ENCODE measurements around the gene DNAJC11.
"Not testable (repeated sequence)": the region's sequence is repeated elsewhere in the genome, so short reads cannot be mapped to it uniquely, and the experiment has no call there.

Gene DNAJC11, protein sequence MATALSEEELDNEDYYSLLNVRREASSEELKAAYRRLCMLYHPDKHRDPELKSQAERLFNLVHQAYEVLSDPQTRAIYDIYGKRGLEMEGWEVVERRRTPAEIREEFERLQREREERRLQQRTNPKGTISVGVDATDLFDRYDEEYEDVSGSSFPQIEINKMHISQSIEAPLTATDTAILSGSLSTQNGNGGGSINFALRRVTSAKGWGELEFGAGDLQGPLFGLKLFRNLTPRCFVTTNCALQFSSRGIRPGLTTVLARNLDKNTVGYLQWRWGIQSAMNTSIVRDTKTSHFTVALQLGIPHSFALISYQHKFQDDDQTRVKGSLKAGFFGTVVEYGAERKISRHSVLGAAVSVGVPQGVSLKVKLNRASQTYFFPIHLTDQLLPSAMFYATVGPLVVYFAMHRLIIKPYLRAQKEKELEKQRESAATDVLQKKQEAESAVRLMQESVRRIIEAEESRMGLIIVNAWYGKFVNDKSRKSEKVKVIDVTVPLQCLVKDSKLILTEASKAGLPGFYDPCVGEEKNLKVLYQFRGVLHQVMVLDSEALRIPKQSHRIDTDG
- total RNA-seq, result 34.1 to 57.4 (median 54.6) reads per million in 4 donors

GRCh38 chr1:6701437-6702153 lies at the start of gene DNAJC11:
DNAJC11 (minus strand) TSS chr1:6701816; CDS start chr1:6701800, 16 bp downstream.
- DNase-seq, result peak; percentile 80 to 88 (median 85)

DNA sequence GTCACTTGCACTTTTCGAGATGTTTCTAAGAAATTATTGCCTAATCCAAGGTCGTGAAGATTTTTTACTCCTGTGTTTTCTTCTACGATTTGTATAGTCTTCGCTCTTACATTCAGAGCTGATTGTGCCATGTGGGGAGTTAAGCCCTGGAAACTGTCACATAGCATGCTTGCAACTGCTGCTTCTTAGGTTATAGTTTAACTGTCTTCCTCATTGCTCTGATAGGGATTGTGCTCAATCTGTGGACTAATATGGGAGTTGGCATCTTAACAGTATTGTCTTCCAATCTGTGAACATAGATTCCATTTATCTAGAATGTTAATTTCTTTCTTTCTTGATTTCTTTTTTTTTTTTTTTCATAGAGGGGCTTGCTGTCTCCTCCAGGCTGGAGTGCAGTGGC lies 48.9 kb upstream of the DNAJC11 start:
- DNase-seq, result no peak

DNA sequence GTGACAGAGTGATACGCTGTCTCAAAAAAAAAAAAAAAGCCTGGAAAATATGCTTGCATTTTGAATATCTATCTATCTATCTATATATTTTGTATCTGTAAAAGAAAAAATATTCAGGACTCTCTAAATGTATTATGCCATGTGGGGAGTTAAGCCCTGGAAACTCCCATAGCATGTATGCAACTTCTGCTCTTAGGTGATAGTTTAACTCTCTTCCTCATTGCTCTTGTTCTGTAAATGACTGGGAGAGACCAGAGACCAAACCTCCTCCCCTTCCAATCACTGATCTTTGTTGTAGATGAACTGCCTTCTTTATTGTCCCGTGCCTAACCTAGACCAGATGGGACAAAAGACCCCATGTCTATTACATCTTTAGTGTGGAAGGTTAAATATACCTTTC lies 46.1 kb upstream of the DNAJC11 start:
- no peak for DNase-seq

- peak in 1 of 5 donors; percentile 53 for DNase-seq
Measured at GRCh38 chr1:6745073-6745472, 43.5 kb upstream of the DNAJC11 start.

DNA sequence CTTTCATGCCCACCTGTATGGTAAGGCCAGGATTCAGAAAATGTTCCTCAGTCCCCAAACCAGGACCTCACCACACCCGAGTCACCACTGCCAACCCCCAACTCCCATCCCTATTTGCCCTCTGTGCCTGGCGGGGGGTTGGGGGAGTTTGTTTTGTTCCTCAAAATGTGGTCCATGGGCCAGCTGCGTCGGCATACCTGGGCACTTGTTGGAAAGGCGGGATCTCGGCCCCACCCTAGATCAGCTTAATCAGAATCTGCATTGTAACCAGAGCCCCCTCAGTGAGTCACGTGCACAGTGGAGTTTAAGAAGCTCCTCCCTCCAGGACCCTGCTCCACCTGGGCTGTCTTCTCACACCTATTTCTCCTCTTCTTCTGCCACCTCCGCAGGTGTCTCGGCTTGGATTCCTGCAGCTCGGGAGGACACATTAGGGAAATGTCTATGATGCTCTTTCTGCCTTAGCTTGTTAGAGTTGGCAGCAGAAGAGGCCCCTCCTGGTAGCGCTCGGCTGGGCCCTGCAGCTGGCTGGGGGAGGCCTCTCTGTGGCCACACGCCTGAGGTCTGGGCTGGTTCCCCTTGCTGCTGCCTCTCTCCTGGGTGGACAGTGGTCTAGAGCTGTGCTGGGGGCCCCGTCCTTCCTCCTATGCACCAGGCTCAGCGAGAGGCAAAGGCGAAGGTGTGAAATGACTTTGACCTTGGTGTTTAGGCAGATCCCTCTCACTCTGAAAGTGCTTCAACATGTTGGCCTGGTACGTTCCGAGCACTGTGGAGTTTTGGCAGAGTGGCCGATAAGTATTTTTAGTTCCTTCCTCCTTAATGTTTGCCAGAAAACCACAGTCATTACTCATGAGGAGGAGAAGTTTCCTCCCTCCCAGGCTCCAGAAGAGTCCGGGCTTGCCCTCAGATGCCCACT lies 41.8 kb upstream of the DNAJC11 start:
- peak in 1 of 5 donors; percentile 33 for DNase-seq

DNA sequence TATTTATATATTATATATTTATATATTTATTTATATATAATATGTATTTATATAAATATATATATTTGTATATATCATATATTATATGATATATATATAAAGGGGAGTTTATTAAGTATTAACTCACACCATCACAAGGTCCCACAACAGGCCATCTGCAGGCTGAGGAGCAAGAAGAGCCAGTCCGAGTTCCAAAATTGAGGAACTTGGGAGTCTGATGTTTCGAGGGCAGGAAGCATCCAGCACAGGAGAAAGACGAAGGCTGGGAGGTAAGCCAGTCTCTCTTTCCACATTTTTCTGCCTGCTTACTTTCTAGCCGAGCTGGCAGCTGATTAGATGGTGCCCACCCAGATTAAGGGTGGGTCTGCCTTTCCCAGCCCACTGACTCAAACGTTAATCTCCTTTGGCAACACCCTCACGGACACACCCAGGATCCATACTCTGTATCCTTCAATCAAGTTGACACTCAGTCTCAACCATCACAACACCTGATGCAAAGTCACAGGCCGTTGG lies 41.1 kb upstream of the DNAJC11 start:
- not testable (repeated sequence) for DNase-seq

GRCh38 chr1:6738987-6739676 lies 37.5 kb upstream of the DNAJC11 start:
- no peak for DNase-seq

- DNase-seq, result no peak
Measured at GRCh38 chr1:6732942-6733341, 31.3 kb upstream of the DNAJC11 start.

- DNase-seq, result no peak
Measured at GRCh38 chr1:6731905-6732304, 30.3 kb upstream of the DNAJC11 start.

DNA sequence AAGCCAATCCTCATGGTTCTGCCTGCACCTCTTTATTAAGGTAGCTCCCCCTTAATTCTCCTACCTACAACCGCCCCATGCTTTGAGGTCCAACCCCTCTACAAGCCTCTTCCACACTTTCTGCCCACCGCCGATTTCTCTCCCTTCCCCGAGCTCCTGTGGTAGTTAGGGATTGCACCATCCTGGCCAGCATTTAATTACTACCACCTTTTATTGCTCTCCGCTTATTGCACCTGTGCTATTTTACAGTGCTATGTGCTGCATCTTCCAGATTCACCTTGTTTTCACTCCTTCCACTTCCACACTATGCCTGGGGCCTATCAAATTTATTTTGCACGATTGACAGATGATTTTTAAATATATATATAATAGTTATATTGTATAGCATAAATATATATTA lies 29.3 kb upstream of the DNAJC11 start:
- DNase-seq, result no peak

DNA sequence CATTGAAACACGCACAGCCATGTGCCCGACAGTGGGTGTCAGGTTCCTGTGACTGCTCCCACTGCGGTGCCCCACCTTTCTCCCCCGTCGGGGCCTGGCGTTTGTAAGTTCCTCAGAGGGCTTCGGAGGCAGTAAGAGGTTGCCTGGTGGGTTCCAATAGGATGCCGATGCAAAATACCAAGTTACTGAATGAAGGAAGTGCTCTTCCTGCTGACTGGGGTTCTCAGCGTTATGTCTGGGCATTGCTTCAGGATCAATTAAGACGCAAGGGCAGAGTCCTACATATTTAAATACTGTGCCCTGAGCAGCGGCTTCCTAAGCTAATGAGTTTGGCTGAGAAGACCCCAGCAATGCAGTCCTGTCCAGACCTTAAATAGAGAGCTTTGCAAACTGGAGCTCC lies 28.9 kb upstream of the DNAJC11 start:
- DNase-seq, result no peak

- DNase-seq, result peak in 4 of 5 donors; percentile 14 to 49 (median 37)
Measured at GRCh38 chr1:6727535-6727934, 25.9 kb upstream of the DNAJC11 start.

GRCh38 chr1:6726253-6726652 lies 24.6 kb upstream of the DNAJC11 start:
- no peak for DNase-seq

- DNase-seq, result no peak
Measured at GRCh38 chr1:6724517-6725141, 23.0 kb upstream of the DNAJC11 start.

DNA sequence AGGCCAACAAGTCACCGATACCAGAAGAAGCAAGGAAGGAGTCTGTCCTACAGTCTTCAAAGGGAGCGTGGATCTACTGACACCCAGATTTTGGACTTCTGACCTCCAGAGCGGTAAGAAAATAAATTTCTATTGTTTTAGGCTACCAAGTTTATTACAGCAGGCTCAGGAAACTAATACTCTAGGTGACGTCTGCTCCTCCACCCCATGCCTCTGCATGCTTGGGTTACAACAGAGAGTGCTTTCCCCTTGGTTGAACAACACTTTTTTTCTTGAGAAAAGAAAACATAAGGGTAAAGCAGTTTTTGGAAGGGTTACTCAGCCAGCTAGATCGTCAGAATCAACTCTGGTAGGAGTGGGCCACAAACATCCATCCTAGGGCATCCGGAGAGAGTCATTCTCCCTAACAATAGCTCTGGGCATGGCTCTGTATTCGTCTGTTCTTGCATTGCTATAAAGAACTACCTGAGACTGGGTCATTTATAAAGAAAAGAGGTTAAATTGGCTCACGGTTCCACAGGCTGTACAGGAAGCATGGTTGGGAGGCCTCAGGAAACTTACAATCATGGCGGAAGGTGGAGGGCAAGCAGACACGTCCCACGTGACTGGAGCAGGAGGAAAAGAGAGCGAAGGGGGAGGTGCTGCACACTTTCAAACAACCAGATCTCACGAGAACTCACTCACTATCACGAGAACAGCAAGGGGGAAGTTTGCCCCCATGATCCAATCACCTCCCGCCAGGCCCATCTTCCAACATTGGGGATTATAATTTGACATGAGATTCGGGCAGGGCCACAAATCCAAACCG lies 22.2 kb upstream of the DNAJC11 start:
- no peak for DNase-seq

- no peak for DNase-seq
Measured at GRCh38 chr1:6711174-6711573, 9.6 kb upstream of the DNAJC11 start.

- no peak for DNase-seq
Measured at GRCh38 chr1:6704746-6705145, 3.1 kb upstream of the DNAJC11 start.

GRCh38 chr1:6703016-6703415 lies 1.4 kb upstream of the DNAJC11 start:
- DNase-seq, result no peak

DNA sequence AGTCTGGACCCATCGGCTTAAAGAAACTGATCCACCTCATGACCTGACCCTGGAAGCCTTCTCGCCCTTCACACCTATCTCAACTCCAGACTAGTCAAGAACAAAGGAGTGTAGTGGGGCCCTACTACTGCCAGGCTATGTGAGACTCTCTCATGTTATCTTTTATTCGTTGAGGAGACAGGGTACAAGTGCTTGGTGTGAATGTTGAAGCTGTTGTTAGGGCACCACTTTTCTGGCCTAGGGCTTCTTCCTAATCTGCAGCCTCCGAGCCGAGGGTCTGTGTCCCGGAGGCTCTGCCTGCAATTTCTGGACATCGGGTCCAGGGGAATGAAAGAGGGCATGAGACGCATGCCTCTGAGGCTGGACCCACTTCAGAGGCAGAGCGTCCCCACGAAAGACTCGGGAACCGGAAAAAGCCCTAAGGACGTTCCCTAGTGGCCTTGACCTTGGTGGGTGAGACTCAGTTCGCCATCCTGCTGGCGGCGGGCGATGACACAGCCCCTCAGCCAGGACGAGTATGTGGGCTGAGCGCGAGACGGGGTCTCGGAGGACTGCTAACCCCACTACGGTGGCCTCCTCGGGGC lies 671 bp downstream of the DNAJC11 start:
- peak in 1 of 5 donors; percentile 4 for DNase-seq

- DNase-seq, result not testable (repeated sequence)
Measured at GRCh38 chr1:6699915-6700314, 1.7 kb downstream of the DNAJC11 start.

Measured in T-helper 1 cell (primary cell).